Stimulated activated CD8-positive, alpha-beta memory T cell treated with anti-CD3 and anti-CD28 coated beads, Interleukin-7, amount 100 ng/mL, for 48 hours (primary cell): Measurements from ENCODE around the gene FBXO44.

Source experiments
- DNase-seq, 2 donors: peaks; one replicate each; pipeline ENCODE4 v3.0.0-alpha.2; 2020; ENCODE audit warnings: low read depth in 1 of 2; ENCODE audit errors: extremely low read depth in 1 of 2

FBXO44 gene

GRCh38 chr1:11684070-11684469, 29.4 kb downstream of the FBXO44 start:
- DNase-seq = no peak

- no peak for DNase-seq
Measured at GRCh38 chr1:11685210-11685752, 30.6 kb downstream of the FBXO44 start.

DNA sequence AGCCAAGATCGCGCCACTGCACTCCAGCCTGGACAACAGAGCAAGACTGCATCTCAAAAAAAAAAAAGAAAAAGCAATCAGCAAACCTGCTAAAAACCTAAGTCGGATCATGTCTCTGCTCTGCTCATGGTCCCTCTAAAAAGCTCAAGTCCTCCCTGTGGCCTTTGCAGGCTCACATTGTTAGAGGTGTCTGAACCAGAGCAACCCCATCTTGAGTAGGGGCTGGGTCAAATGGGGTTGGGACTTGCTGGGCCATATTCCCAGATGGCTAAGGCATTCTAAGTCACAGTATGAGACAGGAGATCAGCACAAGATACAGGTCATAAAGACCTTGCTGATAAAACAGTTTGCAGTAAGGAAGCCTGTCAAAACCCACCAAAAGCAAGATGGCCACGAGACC, 33.8 kb downstream of the FBXO44 start:
- DNase-seq = no peak

DNA sequence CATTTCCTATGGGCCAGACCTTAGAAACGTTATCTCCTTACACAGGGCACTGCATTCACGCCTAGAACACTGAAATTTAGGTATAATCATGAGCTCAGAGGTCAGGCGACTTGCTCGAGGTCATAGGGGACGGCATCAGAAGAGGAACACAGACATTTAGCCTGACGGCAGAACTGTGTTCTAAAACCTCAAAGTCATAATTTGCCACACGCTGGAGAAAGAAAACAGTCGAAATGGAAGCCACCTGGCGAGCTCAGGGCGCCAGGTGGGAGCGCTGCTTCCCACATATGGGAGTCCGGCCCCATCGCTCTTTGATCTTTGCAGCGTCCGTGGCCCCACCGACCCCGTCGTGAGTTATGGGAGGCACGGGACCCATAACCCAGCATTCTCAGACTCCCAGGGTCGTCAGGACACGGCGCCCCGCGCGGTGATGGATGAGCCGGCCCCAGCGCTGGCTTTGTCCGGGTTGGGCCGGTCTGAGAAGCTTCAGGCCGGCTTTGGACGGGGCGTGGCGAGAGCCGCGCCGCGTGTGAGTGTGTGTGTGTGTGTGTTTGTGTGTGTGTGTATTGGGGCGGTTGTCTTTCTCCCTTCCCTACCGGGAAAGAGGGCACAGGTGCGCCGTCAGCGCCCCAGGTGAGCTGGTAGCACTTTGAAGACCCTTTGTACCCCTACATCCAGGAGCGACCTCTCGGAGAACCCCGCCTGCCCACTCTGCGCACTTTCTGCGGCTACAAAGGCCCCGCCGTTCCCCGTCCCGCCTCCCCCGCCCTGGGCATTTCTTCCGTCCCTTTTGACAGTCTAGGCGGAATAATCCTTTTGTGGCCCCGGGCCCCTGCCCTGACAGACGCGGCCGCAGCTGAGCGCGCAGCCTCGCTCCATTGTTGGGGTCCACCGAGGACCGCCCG, 36.0 kb downstream of the FBXO44 start:
- DNase-seq = no peak

GRCh38 chr1:11691302-11691914, 36.7 kb downstream of the FBXO44 start, which contains the start of gene DRAXIN:
DRAXIN (plus strand) TSS chr1:11691710; CDS start chr1:11706259, 14,549 bp downstream.
- DNase-seq = no peak

- DNase-seq = no peak
Measured at GRCh38 chr1:11691928-11692711, 37.4 kb downstream of the FBXO44 start.

GRCh38 chr1:11693024-11693590, 38.4 kb downstream of the FBXO44 start:
- peak; percentile 25 to 47 for DNase-seq

GRCh38 chr1:11693917-11694316, 39.2 kb downstream of the FBXO44 start:
- DNase-seq = no peak

- no peak for DNase-seq
Measured at GRCh38 chr1:11695861-11696260, 41.2 kb downstream of the FBXO44 start.

GRCh38 chr1:11697188-11697892, 42.7 kb downstream of the FBXO44 start:
- DNase-seq = no peak

DNA sequence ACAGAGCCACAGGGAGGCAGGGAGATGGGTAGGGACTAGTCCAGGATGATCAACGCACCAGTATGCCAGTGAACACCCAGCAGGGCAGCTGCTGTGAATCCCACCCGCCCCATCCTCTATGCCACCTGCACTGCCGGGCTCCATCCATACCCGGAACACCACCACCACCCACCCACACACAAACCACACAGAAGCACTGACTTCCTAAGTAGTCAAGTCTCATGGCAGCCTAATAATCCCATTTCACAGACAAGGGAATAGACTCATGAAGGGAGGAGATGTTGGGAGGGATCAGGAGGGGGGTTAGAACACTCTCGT, 43.2 kb downstream of the FBXO44 start:
- DNase-seq = no peak

- no peak for DNase-seq
Measured at GRCh38 chr1:11700601-11701467, 46.2 kb downstream of the FBXO44 start.

DNA sequence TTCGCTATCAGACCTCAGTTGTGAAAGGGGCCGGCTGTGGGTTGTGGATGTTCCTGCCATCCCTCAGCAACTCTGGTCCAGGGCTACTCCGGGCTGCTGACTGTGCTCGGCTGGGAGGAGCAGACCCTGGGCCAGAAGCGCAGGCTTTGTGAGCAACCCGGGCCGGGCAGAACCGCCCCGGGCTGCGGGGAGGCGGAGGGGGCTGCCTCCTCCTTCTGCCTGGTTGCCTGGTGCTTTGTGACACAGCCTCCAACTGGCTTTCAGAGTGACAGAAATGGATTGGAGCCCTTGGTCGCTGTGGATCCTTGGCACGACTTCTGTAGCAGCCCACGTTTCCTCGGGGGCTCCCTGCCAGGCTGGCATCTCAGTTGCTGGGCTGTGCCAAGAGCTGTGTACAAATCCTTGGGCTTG, 46.9 kb downstream of the FBXO44 start:
- DNase-seq = no peak

GRCh38 chr1:11701981-11702803, 47.5 kb downstream of the FBXO44 start:
- DNase-seq = no peak

- no peak for DNase-seq
Measured at GRCh38 chr1:11703357-11704193, 48.9 kb downstream of the FBXO44 start.

DNA sequence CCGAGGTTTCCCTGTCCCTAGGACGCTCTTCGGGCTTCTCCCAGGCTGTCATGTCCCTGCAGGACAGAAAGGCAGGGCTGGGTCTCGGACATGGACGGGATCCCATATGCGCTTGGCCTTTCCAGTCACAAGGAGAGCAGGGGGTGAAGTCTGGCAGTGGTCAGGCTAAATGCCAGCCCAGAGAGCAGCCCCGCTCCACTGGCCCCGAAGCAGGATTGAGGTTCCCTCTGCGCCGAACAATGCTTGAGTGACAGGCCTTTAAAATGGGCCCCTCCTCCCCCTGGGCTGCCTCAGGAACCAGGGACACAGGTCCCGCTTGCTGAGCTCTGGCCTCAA, 49.5 kb downstream of the FBXO44 start:
- DNase-seq = no peak

DNA sequence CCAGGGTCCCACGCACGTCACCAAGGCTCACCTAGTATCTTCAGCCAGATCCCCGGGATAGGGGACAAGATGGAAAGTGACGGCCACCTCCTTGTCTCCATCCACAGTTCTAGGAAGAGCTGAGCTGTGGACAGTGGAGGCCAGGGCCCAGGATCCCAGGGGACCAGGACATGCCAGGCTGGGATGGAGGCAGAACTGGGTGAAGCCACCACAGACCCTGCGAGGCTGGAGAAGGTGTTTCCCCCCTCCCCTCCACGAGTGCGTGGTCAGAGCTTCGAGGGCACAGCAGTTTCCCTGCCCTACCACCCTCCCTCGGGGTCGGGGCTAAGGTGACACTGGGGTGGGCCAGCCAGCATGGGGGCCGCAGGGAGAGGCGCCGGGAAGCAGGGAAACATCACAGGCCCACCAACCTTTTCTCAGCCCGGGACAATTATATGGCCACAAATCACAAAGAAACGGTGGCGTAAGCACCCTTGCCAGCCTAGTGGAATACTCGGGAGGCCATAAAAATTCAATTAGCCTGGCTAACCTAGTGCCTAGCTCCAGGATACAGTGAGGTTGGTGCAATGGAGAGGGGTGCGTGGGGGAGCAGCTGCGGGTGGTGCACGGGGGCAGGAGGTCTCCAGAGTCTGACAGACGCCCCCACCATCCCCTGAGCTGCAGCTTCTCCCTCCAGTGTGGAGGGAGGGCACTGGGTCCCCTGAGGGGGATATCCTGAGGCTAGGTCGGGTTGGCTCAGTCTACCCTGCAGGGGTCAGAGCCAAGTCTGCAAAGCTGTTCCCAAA, 50.2 kb downstream of the FBXO44 start:
- no peak for DNase-seq
